Epithelial cell of proximal tubule (primary cell): Measurements from ENCODE around the gene DBNDD2. TPM values are rescaled to one million over a fixed set of nuclear protein-coding genes. Genes with fewer than 3 reads are reported as not detected.
A peak's percentile ranks its signal among the peaks of the same experiment; 100 is the strongest.

Source experiments
- DNase-seq: peaks from one replicate; pipeline ENCODE4 v3.0.0-alpha.2; 2011; ENCODE audit warnings: low read depth
- H3K4me3 ChIP-seq: 2 replicates; pipeline ENCODE4 v1.5.1; 2011; ENCODE audit warnings: low read depth, mild to moderate bottlenecking, low read length
- CTCF ChIP-seq: conservative IDR thresholded peaks from 2 replicates; pipeline ENCODE4 v1.5.1; 2012; ENCODE audit warnings: low read depth, mild to moderate bottlenecking, low read length
- total RNA-seq: library from RNA; depleted of rRNA; stranded (reverse); fragments of >200 nt; gene quantifications from 2 replicates; pipeline ENCODE4 v1.2.3, GENCODE V29; 2015

Gene DBNDD2
- total RNA-seq, 1 donor from 2014 or later = 49.6 TPM

GRCh38 chr20:45415822-45416637 lies 7.9 kb downstream of the DBNDD2 start, which contains the start of gene PIGT:
TSS of gene PIGT (plus strand) at chr20:45416141. CDS start at chr20:45416157, 16 bp downstream.
- no peak for DNase-seq
- no peak for TF ChIP-seq CTCF
- H3K4me3 ChIP-seq = peak within 1 kb of the TSS; percentile 85

GRCh38 chr20:45416917-45417316 lies 8.8 kb downstream of the DBNDD2 start:
- peak overlapping the region; percentile 85 for H3K4me3 ChIP-seq
- no peak for TF ChIP-seq CTCF
- no peak for DNase-seq

- no peak for TF ChIP-seq CTCF
- no peak overlapping the region for H3K4me3 ChIP-seq
- peak; percentile 92 for DNase-seq
Measured at GRCh38 chr20:45419188-45420091, 11.4 kb downstream of the DBNDD2 start.

- TF ChIP-seq CTCF = no peak
- no peak for DNase-seq
- H3K4me3 ChIP-seq = no peak overlapping the region
Measured at GRCh38 chr20:45420125-45420524, 12.0 kb downstream of the DBNDD2 start.

GRCh38 chr20:45423700-45424099 lies 15.6 kb downstream of the DBNDD2 start:
- no peak overlapping the region for H3K4me3 ChIP-seq
- DNase-seq = no peak
- no peak for TF ChIP-seq CTCF

GRCh38 chr20:45425561-45425960 lies 17.5 kb downstream of the DBNDD2 start:
- no peak overlapping the region for H3K4me3 ChIP-seq
- DNase-seq = no peak
- TF ChIP-seq CTCF = no peak
